HT1080 (cell line): ENCODE measurements around the gene CR1. TPM values are rescaled to one million over a fixed set of nuclear protein-coding genes. Genes with fewer than 3 reads are reported as not detected.
"Not testable (repeated sequence)": the region's sequence is repeated elsewhere in the genome, so short reads cannot be mapped to it uniquely, and the experiment has no call there.

Source experiments
- DNase-seq: peaks from one replicate; pipeline ENCODE4 v3.0.0-alpha.2; 2015; ENCODE audit warnings: low read depth
- total RNA-seq: library from RNA; depleted of rRNA; stranded (reverse); fragments of >200 nt; shearing (Covaris generic); gene quantifications from 2 replicates; pipeline ENCODE4 v1.2.3, GENCODE V29; 2014

The CR1 gene
- total RNA-seq, 1 experiment from 2014 or later: not detected

- DNase-seq: no peak
Measured at GRCh38 chr1:207502726-207503125, 6.8 kb downstream of the CR1 start.

- no peak for DNase-seq
Measured at GRCh38 chr1:207503950-207504349, 8.0 kb downstream of the CR1 start.

- no peak for DNase-seq
Measured at GRCh38 chr1:207504438-207504837, 8.5 kb downstream of the CR1 start.

GRCh38 chr1:207510444-207510843, 14.5 kb downstream of the CR1 start:
- no peak for DNase-seq

- DNase-seq: no peak
Measured at GRCh38 chr1:207514890-207515289, 18.9 kb downstream of the CR1 start.

GRCh38 chr1:207516729-207517128, 20.8 kb downstream of the CR1 start:
- DNase-seq: no peak

GRCh38 chr1:207518608-207519236, 22.8 kb downstream of the CR1 start:
- no peak for DNase-seq

- no peak for DNase-seq
Measured at GRCh38 chr1:207519505-207520399, 23.8 kb downstream of the CR1 start.

- DNase-seq: not testable (repeated sequence)
Measured at GRCh38 chr1:207520400-207521345, 24.7 kb downstream of the CR1 start.

- not testable (repeated sequence) for DNase-seq
Measured at GRCh38 chr1:207525239-207525638, 29.3 kb downstream of the CR1 start.

GRCh38 chr1:207528401-207528800, 32.4 kb downstream of the CR1 start:
- not testable (repeated sequence) for DNase-seq

GRCh38 chr1:207536263-207536662, 40.3 kb downstream of the CR1 start:
- not testable (repeated sequence) for DNase-seq

- not testable (repeated sequence) for DNase-seq
Measured at GRCh38 chr1:207546677-207547357, 50.9 kb downstream of the CR1 start.

- DNase-seq: not testable (repeated sequence)
Measured at GRCh38 chr1:207554823-207555222, 58.9 kb downstream of the CR1 start.

GRCh38 chr1:207565546-207566468, 69.8 kb downstream of the CR1 start:
- peak; percentile 5 for DNase-seq

GRCh38 chr1:207571926-207572325, 76.0 kb downstream of the CR1 start:
- DNase-seq: not testable (repeated sequence)

- not testable (repeated sequence) for DNase-seq
Measured at GRCh38 chr1:207573074-207573473, 77.1 kb downstream of the CR1 start.

- peak; percentile 13 for DNase-seq
Measured at GRCh38 chr1:207575381-207575780, 79.4 kb downstream of the CR1 start.

- no peak for DNase-seq
Measured at GRCh38 chr1:207578796-207579435, 83.0 kb downstream of the CR1 start.
